Inflammatory macrophage treated with lipopolysaccharide for 1 hour (primary cell): ENCODE data around the gene JADE3.
A peak's percentile ranks its signal among the peaks of the same experiment; 100 is the strongest.

Source experiments
- DNase-seq, 2 donors: peaks; one replicate each; pipeline ENCODE4 v3.0.0-alpha.2; 2020 to 2022

The JADE3 gene

GRCh38 chrX:46912098-46912602 is at the start of gene JADE3:
Gene JADE3, plus strand, starts transcription at chrX:46912421. Its CDS starts 72,474 bp downstream, at chrX:46984895.
- peak in 1 of 2 donors; percentile 10 for DNase-seq

GRCh38 chrX:46863072-46863471 is 49.1 kb upstream of the JADE3 start:
- no peak for DNase-seq

- DNase-seq = no peak
Observed at GRCh38 chrX:46864606-46865005, 47.6 kb upstream of the JADE3 start.

DNA sequence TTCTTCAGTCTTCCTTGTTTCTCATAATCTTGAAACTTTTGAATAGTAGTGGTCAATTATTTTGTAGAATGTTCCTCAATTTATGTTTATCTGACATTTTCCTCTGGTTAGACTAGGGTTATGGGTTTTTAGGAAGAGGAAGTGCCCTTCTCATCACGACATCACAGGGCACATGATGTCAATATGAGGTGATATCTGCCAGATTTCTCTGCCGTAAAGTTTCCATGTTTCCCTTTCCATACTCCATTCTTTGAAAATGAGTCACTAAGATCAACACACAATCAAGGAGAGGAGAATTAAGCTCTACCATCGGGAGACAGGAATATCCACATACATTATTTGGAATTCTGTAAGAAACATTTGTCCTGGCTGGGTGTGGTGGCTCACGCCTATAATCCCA is 46.9 kb upstream of the JADE3 start:
- DNase-seq = peak; percentile 66 to 70

DNA sequence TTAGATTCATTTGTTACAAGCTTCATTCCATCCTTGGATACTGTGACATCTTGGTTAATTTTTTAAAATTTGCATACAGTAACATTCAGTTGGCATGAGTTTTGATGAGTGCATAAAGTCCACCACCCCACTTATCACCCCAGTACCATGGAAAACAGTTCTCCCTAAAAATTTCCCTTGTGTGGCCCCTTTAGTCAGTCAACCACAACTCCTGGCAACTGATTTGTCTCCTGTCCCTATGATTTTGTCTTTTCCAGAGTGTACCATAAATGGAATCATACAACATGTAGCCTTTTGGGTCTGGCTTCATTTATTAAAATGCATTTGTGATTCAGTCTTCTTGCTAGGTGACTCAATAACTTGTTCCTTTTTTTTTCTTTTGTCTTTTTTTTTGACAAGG is 45.5 kb upstream of the JADE3 start:
- no peak for DNase-seq

GRCh38 chrX:46873746-46874145 is 38.5 kb upstream of the JADE3 start:
- no peak for DNase-seq

DNA sequence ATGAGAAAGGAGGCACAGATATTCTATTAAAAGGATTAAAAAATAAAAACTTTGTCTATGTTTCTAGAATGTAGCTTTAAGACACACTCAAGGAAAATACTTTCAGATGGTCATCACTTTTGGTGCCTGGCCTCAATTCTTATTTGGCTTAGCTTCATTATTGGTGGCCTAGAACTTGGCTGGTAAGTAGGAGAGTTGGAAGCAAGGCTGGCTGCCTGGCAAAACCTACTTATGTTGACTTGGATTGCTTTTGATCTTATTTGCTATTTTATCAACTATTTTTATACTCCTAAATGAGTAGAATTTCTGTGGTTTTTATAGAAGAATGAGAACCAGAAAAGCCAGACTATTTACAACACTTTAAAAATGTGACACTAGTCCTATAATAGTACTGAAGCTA is 35.3 kb upstream of the JADE3 start:
- DNase-seq = no peak

DNA sequence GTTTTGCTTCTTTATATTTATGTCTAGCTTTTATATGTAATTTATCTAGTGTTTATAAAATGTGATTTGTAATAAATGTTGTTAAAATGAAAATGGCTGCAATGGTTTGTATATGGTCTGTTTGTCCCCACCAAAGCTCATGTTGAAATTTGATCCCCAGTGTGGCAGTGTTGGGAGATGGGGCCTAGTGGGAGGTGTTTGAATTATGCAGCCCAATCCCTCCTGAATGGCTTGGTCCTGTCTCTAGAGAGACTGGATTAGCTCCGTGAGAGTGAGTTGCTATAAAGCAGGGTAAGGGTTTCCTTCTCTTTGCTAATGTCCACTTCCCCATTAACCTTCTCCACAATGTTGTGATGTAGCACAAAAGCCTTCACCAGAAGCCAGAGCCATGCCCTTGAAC is 30.0 kb upstream of the JADE3 start:
- no peak for DNase-seq

- no peak for DNase-seq
Observed at GRCh38 chrX:46884799-46885198, 27.4 kb upstream of the JADE3 start.

DNA sequence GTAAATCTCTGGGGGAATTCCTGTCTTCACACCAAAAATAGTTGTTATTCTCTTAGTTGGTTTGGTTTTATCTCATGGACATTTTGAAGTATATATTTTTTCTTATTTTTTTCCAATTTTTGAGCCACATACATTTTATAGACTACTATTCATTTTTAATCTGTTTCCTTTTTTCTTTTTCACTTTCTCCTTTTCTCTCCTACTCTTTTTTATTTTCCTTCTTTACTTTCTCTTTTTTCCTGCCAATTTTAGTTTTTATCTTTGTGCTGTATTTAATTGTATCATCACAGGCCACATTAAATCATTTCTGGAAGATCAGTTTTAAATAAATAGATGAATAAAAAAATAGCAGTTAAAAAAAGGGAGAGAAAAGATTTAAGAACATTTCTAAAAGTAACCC is 14.0 kb upstream of the JADE3 start:
- no peak for DNase-seq

GRCh38 chrX:46903458-46904242 is 8.6 kb upstream of the JADE3 start:
- peak; percentile 48 to 49 for DNase-seq

DNA sequence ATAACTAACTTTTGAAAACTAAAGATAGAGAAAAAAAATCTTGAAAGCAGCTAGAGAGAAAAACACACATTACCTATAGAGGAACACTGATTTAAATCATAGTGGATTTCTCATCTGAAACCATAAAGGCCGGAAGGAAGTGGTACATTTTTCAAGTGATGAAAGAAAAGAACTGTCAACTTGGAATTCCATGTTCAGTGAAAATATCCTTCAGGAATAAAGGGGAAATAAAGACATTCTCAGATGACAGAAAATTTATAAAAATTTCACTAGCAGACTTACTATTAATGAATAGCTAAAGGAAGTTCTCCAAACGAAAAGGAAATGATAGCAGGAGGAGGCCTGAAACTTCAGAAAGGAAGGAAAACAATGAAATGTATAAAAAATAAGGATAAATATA is 7.6 kb upstream of the JADE3 start:
- DNase-seq = no peak

DNA sequence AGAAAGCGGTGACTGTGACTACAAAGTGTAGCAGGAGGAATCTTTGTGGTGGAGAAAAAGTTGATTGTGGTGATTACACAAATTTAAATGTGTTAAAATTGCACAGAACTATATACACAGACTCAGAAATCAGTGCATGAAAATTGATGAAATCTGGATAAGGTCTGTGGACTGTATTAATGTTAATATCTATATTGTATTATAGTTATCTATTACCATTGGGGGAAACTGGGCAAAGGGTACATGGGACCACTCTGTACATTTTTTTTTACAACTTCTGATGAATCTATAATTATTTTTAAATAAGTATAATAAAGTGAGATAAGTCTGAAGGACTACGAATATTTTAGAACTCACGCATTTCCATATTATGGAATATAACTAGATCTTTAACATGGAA is 1.8 kb upstream of the JADE3 start:
- no peak for DNase-seq

- DNase-seq = peak in 1 of 2 donors; percentile 33
Observed at GRCh38 chrX:46912603-46913491, 626 bp downstream of the JADE3 start.

- no peak for DNase-seq
Observed at GRCh38 chrX:46913667-46914066, 1.4 kb downstream of the JADE3 start.

DNA sequence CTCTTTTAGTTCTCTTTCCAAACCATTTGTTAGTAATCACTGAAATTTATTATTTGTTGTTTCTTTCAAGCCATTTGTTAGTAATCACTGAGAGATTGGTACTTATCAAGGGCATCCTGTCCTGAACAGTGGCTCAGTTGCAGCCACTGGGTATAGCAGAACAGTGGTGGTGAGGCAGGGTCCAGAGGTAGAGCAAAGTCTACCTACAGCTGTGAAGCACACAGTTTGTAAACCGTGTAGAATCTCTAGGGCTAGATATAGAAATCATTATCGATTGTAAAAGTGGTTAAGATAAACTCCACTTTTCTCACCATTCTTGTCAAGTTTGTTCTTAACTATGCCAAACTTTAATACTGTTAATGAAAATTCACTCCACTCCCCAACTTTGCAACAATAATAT is 4.1 kb downstream of the JADE3 start:
- DNase-seq = no peak

DNA sequence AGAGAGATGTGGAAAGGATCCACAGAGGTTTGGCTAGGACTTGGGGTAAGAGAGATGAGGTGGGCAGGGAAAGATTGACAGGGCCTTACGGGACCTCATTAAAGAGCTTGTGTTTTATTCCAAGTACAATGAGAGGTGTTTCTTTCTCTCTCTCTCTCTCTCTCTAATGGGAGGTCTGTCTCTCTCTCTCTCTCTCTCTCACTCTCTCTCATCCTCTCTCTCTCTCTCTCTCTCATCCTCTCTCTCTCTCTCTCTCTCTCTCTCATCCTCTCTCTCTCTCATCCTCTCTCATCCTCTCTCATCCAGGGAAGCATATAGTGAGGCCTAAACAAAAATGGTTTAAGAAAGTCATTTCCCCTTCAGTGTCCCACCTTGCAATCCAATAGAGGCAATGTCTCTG is 5.4 kb downstream of the JADE3 start:
- DNase-seq = no peak

DNA sequence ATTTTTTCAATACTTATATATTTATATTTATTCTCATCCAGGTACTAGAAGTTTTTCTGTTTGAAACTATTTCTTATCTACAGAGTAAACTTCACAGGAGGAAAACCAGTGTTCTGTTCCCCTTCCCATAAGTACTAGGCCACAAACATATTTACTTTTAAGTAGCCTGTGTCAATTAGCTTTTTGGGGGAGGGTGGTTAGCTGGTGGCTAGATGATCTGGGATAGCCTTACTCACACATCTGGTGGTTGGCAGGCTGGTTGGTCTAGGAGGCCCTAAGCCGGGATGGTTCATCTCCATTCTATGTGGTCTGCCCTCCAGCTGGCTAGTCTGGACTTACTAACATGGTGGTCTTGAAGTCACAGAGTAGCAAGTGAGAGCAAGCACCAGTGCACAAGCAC is 6.2 kb downstream of the JADE3 start:
- DNase-seq = no peak

DNA sequence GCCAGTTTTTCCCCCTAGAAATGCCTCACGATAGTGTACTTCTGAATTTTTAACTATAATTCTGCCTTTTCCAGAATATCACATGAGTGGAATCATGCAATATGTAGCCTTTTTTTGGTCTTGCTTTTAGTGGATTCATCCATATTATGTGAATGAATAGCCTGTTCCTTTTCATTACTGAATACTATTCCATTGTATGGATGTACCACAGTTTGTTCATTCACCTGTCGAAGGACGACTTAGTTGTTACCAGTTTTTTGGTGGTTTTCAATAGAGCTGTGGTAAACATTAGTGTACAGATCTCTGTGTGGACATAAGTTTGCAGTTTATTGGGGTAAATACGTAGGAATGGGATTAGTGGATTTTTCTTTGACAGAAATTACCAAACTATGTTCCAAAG is 8.0 kb downstream of the JADE3 start:
- DNase-seq = no peak

DNA sequence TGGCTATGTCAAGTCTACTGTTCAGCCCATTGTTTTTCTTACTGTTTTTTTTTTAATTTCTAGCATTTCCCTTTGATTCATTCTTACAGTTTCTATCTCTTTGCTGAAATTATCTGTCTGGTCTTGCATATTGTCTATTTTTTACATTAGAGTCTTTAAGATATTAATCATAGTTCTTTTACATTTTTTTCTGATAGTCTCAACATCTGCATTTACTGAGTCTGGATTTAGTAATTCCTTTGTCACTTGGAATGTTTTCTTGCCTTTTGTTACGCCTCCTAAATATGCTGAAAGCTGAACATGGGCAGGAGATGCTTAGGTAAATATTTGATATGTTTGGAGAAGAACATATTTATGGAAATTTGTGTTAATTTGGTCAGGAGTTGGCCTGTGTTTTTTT is 10.4 kb downstream of the JADE3 start:
- DNase-seq = no peak

DNA sequence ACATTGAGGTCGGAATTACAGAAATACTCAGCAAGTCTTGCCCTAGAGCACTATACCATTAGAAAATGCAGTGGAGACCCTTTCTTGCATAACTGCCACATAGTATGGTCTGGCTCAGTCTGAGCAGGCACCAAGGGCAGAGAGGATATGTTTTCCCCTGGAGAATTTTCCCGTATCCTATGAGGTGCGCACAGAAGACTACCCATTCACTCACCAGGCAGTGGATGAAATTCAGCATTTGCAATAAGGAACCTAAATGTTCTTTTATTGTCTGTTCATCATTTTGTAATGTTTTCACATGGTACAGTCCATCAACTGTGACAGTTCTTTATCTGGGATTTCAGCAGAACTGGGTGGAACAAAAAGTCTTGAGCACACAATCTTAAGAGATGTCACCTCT is 15.5 kb downstream of the JADE3 start:
- DNase-seq = no peak

GRCh38 chrX:46929439-46930261 is 17.4 kb downstream of the JADE3 start:
- DNase-seq = no peak

GRCh38 chrX:46935295-46935694 is 23.1 kb downstream of the JADE3 start:
- no peak for DNase-seq
